ENCODE results near the gene ZNF862. TPM values are rescaled to one million over a fixed set of nuclear protein-coding genes. Genes with fewer than 3 reads are reported as not detected.

ZNF862 gene
- total and polyA plus RNA-seq, 2 experiments from 2014 or later = 0.94 to 2.3 TPM

- TF ChIP-seq, protein P1, sequence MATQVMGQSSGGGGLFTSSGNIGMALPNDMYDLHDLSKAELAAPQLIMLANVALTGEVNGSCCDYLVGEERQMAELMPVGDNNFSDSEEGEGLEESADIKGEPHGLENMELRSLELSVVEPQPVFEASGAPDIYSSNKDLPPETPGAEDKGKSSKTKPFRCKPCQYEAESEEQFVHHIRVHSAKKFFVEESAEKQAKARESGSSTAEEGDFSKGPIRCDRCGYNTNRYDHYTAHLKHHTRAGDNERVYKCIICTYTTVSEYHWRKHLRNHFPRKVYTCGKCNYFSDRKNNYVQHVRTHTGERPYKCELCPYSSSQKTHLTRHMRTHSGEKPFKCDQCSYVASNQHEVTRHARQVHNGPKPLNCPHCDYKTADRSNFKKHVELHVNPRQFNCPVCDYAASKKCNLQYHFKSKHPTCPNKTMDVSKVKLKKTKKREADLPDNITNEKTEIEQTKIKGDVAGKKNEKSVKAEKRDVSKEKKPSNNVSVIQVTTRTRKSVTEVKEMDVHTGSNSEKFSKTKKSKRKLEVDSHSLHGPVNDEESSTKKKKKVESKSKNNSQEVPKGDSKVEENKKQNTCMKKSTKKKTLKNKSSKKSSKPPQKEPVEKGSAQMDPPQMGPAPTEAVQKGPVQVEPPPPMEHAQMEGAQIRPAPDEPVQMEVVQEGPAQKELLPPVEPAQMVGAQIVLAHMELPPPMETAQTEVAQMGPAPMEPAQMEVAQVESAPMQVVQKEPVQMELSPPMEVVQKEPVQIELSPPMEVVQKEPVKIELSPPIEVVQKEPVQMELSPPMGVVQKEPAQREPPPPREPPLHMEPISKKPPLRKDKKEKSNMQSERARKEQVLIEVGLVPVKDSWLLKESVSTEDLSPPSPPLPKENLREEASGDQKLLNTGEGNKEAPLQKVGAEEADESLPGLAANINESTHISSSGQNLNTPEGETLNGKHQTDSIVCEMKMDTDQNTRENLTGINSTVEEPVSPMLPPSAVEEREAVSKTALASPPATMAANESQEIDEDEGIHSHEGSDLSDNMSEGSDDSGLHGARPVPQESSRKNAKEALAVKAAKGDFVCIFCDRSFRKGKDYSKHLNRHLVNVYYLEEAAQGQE (IDR thresholded peaks at IDR 0.05; ENCODE audit: unreplicated experiment) = no peak
- TF ChIP-seq NANOG (IDR thresholded peaks at IDR 0.05; ENCODE audit: borderline replicate concordance) (no peak), JUNB (IDR thresholded peaks at IDR 0.05; ENCODE audit: unreplicated experiment) (no peak), EZH2phosphoT487 (IDR thresholded peaks at IDR 0.05; ENCODE audit: unreplicated experiment) (no peak), ETS1 (IDR thresholded peaks at IDR 0.05) (no peak), EZH2 (IDR thresholded peaks at IDR 0.05; ENCODE audit: low read depth, unreplicated experiment) (no peak), POLR2AphosphoS5 (IDR thresholded peaks at IDR 0.05; ENCODE audit: low read depth) (no peak), ZNF114 (CRISPR knock-in tag; IDR thresholded peaks at IDR 0.05) (no peak)
Measured at GRCh38 chr7:149793261-149793660, 44.9 kb upstream of the ZNF862 start (continued).

GRCh38 chr7:149794661-149795060, 43.5 kb upstream of the ZNF862 start:
- no peak overlapping the region for H3K4me2 ChIP-seq
- Mint-ChIP-seq H3K36me3 (ENCODE audit: low read depth) (no peaks in the 10 kb centered on the region), H3K4me3 (no peak overlapping the region), H3K4me1 (peaks cover 9% of the 10 kb centered on the region), H3K9me3 (no peaks in the 10 kb centered on the region), H3K27ac (no peak overlapping the region), H3K27me3 (ENCODE audit: insufficient read depth, low read depth, poor library complexity) (peaks cover 25% of the 10 kb centered on the region)
- no peak for DNase-seq (ENCODE audit: low spot score)
- H3K4me3 ChIP-seq = no peak overlapping the region
- no peaks in the 10 kb centered on the region for H3K79me2 ChIP-seq (replicated peaks; ENCODE audit: insufficient read depth)
- H3F3A ChIP-seq (replicated peaks; ENCODE audit: low read depth) = no peaks in the 10 kb centered on the region
- H3K27ac ChIP-seq (ENCODE audit: low read depth) = no peak overlapping the region
- no peaks in the 10 kb centered on the region for H3K9me2 ChIP-seq (ENCODE audit: insufficient read depth)
- ATAC-seq = no peak; the same call in 2 of the 3 replicates
- no peaks in the 10 kb centered on the region for H4K20me1 ChIP-seq (replicated peaks; ENCODE audit: insufficient read depth)
- no peak overlapping the region for H2AFZ ChIP-seq
- peaks cover 15% of the 10 kb centered on the region for H3K27me3 ChIP-seq (ENCODE audit: insufficient read depth)
- H3K4me1 ChIP-seq (ENCODE audit: insufficient read depth) = no peaks in the 10 kb centered on the region
- no peaks in the 10 kb centered on the region for H3K36me3 ChIP-seq (ENCODE audit: insufficient read depth)
- TF ChIP-seq ZNF331 (CRISPR knock-in tag; IDR thresholded peaks at IDR 0.05; ENCODE audit: low read depth) (no peak), STAT1 (IDR thresholded peaks at IDR 0.05; ENCODE audit: unreplicated experiment) (no peak), JUNB (IDR thresholded peaks at IDR 0.05; ENCODE audit: unreplicated experiment) (no peak), EZH2phosphoT487 (IDR thresholded peaks at IDR 0.05; ENCODE audit: unreplicated experiment) (no peak), NANOG (IDR thresholded peaks at IDR 0.05; ENCODE audit: borderline replicate concordance) (no peak), ZNF114 (CRISPR knock-in tag; IDR thresholded peaks at IDR 0.05) (no peak), EZH2 (IDR thresholded peaks at IDR 0.05; ENCODE audit: low read depth, unreplicated experiment) (no peak), POLR2AphosphoS5 (IDR thresholded peaks at IDR 0.05; ENCODE audit: low read depth) (no peak), ETS1 (IDR thresholded peaks at IDR 0.05) (no peak), CREB1 (CRISPR knock-in tag; IDR thresholded peaks at IDR 0.05; ENCODE audit: low read depth) (no peak)
- TF ChIP-seq, protein P2, sequence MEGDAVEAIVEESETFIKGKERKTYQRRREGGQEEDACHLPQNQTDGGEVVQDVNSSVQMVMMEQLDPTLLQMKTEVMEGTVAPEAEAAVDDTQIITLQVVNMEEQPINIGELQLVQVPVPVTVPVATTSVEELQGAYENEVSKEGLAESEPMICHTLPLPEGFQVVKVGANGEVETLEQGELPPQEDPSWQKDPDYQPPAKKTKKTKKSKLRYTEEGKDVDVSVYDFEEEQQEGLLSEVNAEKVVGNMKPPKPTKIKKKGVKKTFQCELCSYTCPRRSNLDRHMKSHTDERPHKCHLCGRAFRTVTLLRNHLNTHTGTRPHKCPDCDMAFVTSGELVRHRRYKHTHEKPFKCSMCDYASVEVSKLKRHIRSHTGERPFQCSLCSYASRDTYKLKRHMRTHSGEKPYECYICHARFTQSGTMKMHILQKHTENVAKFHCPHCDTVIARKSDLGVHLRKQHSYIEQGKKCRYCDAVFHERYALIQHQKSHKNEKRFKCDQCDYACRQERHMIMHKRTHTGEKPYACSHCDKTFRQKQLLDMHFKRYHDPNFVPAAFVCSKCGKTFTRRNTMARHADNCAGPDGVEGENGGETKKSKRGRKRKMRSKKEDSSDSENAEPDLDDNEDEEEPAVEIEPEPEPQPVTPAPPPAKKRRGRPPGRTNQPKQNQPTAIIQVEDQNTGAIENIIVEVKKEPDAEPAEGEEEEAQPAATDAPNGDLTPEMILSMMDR (conservative IDR thresholded peaks at IDR 0.05; ENCODE audit: low read depth in 2 of 2) = no peak
- TF ChIP-seq, protein P1 (IDR thresholded peaks at IDR 0.05; ENCODE audit: unreplicated experiment) = no peak
